GM21576 (cell line): Measurements from ENCODE around the gene YBX1.

Source experiments
- ATAC-seq: cut with Tn5 transposase; IDR thresholded peaks from one replicate; pipeline ENCODE4 v1.9.1; 2021; ENCODE audit warnings: mild to moderate bottlenecking, moderate library complexity; ENCODE audit not compliant: unreplicated experiment

Gene YBX1

DNA sequence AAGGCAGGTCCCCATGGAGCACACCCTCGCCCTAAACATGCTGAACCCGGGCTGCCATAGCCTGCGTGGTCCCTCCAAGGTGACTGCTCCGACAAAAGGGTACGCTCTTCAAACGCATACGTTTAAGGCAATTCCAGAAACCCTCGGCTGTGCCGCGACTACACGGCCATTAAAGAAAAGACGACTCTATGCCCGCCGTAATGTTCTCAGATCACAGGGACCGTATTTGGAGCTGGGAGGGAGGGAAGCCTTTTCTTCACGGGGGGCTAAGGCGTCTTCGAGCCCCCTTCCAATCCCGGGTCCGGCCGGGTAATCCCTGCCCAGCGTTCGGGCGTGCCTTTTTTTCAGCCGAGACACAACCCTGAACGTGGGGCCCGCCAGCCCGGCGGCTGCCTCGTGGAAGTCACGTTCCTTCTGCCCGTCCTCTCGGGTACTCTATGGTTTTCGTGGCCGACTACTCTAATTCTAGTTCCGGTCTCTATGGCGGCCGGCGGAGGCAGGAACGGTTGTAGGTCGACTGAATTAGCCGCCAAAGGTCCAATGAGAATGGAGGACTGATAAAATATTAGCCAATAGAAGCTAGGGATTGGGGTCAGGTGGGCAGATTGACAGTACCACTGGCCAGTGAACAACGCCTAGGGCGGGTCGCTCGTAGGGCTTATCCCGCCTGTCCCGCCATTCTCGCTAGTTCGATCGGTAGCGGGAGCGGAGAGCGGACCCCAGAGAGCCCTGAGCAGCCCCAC is at the start of gene YBX1:
Gene YBX1, plus strand, starts transcription at position 678 of the 743 bp plus-strand sequence. CDS start 148 bp downstream, outside the sequence.
- ATAC-seq = peak; percentile 89

DNA sequence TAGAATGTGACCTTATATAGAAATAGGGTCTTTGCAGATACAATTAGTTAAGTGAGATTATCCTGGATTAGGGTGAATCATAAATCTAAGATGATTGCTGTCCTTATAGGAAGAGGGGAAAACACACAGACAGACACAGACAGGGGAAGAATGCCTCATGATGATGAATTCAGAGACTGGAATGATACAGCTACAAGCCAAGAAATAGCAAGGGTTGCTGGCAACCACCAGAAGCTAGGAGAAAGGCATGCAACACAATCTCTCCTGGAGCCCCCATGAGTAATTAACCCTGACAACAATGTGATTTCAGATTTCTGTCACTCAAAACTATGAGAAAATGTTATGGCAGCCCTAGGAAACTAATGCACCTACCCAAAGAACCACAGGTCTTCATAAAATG is 43.1 kb upstream of the YBX1 start:
- ATAC-seq = no peak

DNA sequence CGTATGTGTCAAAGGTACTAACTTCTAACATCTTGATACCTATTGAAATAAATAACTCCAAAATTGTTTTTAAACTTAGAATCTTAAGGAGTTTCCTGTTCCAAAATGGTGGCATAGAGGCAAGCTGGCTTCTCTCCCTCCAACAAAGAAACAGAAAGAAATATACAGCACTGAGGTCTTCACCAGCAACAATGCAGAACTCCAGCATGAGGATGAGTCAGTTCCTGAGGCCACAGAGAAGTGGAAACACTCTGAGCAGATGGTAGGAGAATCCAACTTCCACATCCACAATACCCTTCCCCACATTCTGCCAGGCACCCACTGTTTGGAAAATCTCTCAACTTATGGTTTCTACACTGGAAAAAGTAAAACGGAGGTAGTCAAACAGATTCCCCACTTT is 36.2 kb upstream of the YBX1 start:
- ATAC-seq = no peak

DNA sequence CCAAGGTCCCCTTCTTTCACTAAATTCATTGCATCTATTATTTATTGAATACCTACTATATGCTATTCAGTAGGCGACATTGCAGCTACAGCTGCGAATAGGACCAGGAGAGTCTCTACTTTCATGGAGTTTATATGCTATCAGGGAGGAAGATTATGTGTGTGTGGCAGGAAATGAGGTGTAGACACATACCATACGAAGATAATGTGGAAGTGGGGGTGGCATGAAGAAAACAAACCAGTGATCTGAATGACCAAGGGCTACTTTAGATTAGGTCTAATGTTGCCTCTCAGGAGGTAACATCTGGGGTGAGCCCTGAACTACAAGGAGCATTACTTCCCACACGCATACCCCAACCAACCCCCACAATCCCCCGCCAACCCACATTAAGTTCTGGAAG is 25.0 kb upstream of the YBX1 start:
- ATAC-seq = no peak

DNA sequence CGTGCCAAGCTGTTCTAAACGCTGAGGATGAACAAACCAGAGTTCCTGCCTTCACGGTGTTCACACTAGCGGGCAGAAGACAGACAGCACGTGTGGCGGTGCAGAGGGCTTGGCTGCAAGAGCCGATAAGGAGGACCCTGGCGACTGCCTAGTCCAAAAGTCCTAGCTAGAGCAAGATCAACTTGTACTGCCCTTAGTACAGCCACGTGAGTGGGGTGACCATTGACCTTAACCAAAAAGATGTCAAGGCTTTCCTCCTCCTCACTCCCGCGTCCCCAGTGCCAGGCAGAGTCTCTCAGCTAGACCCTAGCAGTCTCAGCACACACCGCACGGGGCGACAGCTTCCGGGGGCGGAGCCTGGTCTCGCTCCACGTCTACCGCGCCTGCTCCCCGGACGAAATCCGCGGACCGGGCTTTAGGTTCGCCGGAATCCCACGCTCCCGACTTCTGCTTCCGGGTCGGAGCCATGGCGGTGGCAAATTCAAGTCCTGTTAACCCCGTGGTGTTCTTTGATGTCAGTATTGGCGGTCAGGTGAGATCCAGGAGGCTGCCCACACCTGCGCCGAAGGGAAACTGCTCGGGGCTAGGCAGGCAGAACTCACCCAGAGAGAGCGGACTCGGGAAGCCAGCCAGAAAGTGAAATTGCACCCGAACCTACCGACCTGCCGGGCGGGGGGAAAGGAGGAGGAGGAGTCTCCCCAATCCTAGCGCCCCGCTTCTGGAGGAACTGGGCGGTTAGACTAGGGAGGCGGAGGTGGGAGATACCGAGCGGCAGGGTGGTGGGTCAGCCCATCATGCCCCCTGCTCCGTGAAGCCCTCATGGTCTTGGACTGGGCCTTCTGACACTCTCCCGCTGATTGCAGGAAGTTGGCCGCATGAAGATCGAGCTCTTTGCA is 24.0 kb upstream of the YBX1 start, which contains the start of gene PPIH:
Gene PPIH, plus strand, starts transcription at position 443 of the 896 bp plus-strand sequence. Its CDS starts 24 bp downstream, at position 467.
- peak; percentile 87 for ATAC-seq

DNA sequence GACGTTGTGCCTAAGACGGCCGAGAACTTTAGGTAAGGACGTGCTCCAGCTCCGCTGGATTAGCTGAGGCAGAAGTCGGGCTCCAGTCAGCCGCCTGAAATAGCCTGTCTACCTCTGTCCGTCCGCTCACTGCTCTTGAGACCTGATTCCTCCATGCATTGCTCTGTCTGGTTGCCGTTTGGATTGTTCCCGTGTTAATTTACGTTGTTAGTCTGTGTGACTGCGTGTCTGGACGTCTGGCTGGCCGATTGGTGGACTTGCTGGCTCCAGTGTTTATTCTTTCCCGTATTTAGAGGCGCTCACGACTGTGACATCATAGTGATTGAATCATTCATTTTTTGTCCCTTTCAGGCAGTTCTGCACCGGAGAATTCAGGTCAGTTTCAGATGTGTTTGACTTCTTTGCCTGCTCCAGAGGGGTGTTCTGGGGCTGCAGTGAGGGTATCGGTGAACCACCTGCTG is 23.3 kb upstream of the YBX1 start:
- ATAC-seq = no peak

DNA sequence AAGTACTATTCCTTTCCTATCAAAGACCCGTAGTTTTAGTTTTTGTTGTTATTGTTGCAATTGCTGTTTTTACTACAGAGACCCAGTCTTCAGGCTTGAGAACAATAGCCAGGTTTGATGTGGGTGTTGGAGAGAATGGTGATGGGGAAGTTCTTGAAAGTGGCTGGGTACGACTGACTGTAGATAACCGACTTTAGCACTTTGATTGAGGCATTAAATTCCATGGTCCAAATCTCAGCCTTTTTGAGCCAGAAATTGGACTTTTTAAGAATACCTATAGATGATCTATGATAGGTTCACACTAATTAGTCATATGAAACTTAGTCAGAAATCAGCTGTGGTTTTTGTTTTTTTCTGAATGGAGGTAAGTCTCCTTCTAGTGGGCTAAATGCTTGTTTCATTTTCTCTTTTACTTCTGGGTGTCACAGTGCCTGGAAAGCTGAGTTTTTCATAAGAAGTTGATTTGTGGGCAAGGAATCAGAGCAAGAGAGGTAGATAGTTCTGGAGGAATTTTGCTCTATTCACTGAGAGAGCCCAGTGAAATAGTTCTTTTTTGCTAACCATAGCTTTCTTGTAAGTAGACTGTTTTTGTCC is 21.2 kb upstream of the YBX1 start:
- ATAC-seq = no peak

DNA sequence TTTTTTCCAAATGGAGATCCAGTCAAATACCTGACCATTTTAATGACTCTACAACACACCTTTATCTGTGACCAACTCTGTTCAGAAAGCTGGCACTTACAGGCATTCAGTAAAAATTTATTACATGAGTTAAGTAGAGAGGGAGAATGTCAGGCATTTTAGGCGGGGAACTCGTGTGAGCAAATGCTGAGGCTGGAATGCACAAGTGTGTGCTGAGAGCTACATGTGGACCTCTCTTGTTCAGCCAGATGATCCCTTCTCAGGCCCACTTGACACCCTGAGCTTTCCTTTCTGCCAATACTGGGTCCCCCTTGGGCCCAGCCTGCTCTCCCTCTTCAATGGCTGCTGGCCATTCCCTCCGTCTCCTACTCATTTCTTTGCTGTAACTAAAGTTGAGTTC is 12.3 kb upstream of the YBX1 start:
- no peak for ATAC-seq

DNA sequence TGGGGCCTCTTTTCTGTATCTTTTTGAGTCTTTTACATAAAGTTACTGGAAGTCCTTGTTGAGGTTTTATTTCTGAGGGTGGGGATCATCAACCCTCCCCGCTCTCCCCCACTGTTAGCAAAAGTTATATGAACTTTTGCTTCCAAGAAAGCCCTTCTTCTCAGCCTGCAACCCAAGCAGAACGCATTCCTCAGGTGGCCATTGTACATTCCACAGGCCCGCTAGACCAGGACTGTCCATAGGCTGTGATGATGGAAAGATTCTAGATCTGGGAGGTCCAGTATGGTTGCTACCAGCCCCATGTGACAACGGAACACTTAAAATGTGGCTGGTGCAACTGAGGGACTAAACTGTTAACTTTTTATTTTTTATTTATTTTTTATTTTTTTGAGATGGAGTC is 11.8 kb upstream of the YBX1 start:
- ATAC-seq = no peak

DNA sequence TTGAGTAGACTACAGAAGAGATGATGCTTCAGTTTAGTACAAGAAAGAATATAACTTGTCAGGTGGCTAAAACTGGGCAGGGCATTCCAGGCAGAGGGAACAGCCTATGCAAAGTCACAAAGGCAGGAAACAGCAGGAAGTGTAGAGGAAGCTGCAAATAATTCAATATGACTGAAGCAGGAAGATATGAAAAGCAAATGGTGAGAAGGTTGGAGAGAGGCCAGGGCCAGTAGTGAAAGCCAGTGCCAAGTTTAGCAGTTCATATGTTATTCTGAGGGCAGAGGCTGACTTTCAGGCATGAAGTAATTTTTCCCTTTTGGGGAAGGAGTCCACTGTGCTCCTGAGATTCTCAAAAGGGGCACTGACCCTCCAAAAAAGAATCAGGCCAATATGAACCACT is 8.0 kb upstream of the YBX1 start:
- no peak for ATAC-seq

DNA sequence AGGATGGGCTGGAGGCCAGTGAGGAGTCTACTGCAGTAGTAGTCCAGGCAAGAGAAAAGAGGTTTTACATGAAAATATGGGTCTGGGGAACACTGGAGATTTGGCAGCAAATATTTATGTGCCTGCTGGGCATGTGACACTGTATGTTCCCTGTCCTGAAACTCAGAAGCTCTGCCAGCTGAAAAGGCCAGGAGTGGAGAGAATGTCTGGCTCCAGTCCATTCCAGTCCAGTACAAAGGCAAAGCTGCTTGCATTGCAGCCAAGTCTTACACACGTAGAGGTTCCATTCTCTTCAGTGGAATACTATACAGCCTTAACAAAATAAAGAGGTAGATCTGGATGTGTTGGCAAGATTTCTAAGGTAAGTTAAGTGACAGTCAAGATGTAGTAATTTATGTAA is 7.5 kb upstream of the YBX1 start:
- no peak for ATAC-seq

DNA sequence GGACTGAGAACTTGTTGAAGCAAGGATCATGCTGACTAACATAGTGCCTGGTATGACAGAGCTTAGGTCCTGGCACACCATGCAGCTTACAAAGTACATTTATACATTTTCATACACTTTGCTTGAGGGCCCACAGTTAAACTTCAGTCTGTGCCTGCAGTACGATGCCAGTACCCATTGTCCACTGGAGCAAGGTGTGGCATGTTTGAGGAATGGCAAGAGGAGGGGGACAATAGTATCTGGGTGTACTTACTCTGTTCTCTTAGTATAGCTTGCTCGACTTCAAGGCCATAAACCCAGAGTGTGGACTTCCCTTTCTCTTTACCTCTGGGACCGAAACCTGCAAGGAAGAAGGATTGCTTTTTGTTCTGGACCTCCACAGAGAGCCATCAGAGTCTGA is 6.8 kb upstream of the YBX1 start:
- ATAC-seq = no peak

DNA sequence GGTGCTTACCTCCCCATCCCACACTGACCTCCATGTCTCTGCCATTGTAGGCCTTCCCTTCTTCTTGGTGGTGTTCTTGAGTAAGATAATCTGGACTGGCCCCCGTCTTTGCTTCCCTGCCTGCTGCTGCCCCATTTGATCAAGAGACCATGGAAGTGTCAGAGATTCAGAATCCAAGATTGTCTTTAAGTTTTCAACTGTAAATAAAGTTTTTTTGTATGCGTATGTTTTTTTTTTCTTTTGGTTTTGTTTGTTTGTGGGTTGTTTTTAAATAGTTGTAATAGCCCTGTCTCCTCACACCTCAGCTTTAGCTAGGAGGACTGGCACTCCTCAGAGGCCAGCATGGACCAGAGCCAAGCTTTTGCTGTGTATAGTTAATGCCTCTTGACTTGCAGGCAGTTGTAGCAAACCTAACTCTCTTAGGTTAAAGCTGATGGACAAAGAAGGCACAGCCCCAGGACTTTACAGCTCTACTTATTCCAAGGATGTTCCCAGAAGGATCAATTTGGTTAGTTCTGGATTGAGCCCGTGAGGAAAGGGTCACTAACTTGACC is 5.6 kb upstream of the YBX1 start:
- no peak for ATAC-seq

DNA sequence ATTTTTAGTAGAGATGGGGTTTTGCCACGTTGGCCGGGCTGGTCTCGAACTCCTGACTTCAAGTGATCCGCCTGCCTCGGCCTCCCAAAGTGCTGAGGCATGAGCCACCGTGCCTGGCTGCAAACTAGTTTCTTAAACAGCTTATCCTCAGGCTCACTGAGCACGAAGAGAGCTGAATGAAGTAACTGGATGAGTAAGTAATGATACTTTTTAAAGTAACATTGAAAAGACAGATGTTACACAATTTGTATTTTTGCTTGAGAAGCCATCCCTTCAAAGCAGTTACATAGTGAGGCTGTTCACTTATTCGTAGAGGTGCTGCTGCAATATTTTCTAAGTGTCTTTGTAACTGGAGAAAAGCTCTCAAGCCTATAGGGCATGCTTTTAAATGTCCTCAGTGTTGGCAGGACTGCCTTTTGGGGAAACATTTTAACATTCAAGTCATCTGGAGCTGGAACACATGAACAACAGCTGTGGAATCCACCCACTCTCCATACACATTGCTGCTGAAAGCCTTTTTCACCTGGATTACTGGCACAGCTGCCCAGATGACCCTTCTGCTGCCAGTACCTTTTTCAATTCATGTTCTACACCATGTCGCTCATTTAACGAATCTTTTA is 2.7 kb upstream of the YBX1 start:
- ATAC-seq = no peak

DNA sequence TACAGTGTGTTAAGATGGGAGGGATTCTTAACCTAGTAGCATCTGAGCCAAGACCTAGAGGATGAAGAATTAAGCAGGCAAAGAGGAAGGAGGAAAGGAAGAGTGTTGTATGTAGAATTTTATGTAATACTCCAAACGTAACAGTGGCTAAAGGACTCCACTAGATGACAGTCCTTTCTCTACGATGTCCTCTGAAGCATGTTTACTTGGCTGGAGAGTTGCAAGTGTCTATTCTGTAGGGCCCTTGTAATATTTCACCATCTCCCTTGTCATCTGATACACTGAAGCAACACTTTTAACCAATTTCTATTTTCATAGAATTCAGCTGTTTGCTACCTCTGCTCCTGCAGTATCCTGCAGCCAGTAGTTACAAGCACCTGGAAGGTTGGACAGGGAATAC is 2.2 kb upstream of the YBX1 start:
- no peak for ATAC-seq

DNA sequence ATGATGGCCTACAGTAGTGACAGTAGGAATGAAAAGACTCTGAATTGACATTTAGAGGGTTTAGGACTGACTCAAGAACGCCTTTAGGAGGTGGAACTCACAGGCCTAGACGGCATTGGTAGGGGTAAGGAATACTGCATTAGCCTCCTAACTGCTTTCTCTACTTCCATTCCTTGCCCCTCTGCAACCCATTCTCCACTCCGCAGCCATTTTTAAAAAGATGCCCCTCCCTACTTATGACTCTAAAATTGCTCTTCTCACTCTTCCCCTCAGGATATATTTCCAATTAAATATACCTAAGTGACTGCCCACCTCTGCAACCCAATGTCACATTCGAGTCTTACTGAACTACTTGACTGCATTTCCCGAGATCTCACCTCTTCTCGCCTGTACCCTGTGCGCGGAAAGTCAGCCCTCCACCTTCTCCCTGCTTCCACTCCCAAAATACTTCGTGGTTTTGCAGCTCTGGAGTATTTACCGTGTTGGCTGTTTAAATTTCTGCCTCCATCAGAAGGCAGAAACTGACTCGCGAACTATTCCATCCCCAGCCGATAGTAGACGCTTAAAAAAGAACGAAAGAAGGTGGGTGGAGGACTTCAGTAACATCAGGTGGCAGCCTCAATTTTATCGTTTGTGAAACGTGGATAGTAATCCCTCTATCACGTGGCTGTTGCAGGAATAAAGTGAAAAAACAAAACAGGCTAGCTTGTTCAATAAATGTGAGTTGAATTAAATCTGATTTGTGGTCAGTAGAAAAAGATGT is 1.1 kb upstream of the YBX1 start:
- no peak for ATAC-seq

DNA sequence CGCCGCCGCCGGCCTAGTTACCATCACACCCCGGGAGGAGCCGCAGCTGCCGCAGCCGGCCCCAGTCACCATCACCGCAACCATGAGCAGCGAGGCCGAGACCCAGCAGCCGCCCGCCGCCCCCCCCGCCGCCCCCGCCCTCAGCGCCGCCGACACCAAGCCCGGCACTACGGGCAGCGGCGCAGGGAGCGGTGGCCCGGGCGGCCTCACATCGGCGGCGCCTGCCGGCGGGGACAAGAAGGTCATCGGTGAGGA is 193 bp downstream of the YBX1 start:
- peak; percentile 8 for ATAC-seq

DNA sequence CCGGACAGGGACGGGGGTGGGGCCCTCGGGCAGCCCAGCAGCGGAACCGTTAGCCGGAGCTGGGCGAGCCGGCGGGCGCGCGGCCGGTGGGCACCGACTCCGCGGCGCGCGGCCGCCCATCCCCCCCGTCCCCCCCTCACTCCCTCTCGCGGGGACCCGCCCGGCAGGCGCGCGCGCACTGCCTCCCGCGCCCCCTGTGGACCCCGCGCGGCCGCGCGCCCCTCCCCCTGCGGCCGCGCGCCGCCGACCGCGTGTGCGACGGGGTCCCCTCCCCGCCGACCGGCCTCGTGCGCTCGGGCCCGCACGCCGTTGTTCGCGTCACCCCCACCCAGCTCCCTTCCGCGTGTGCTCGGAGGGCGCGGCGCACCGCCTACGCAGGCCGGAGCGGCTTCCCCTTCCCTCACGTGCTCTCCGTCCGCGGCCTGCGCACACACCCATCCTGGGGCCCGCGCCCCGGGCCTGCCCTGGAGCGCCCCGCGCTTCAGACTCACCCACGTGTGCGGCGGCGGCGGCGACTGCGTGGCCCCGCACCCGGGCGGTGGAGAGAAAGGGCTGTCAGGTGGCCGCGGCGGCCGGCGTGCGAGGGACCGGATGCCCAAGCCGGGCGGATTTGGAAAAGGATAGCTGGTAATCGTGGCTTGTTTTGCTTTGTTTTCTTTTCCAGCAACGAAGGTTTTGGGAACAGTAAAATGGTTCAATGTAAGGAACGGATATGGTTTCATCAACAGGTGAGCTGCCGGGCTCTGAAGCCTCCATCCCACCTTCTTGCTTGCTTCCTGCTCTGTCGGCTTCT is 717 bp downstream of the YBX1 start:
- peak; percentile 40 for ATAC-seq

DNA sequence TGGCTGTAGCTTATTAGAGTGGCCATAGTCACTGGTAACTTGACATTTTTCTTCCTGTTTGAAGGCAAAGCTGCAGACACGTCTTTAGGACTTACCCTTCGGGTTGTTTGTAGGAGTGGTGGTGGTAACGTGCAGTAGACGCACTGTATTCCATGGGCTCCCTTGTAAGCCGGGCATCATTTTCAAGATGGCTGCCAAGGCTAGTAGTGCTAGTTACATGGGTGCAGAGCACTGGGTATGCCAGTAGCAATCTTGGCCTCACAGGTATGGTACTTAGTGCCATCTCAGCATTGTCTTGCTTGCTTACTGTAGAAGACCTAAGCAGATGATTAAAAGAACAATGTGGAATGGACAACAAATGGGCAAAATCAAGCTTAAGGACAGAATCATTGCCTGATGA is 1.9 kb downstream of the YBX1 start:
- ATAC-seq = no peak

DNA sequence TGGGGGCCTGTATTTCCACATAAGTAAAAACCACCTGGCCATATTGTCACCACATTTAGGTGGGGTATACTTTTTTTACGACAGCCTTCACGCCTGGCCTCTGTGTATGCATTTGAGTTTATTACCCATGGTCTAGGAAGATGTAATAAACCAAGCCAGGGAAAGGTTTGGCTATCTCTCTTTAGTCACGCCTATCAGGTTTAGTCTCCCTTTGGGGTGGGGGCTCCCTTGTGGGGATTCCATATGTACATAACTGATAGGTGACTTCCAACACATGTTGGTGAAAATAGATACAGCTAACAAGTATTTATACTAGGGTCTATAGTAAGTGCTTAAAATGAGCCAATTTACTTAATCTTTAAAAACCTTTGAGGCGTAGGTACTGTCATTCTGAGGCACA is 4.2 kb downstream of the YBX1 start:
- no peak for ATAC-seq
